ENCODE measurements around the gene MSANTD3. TPM values are rescaled to one million over a fixed set of nuclear protein-coding genes. Genes with fewer than 3 reads are reported as not detected.
A peak's percentile ranks its signal among the peaks of the same experiment; 100 is the strongest.

The MSANTD3 gene
- total and polyA plus RNA-seq, 2 experiments from 2014 or later: 19.7 to 34.5 TPM

DNA sequence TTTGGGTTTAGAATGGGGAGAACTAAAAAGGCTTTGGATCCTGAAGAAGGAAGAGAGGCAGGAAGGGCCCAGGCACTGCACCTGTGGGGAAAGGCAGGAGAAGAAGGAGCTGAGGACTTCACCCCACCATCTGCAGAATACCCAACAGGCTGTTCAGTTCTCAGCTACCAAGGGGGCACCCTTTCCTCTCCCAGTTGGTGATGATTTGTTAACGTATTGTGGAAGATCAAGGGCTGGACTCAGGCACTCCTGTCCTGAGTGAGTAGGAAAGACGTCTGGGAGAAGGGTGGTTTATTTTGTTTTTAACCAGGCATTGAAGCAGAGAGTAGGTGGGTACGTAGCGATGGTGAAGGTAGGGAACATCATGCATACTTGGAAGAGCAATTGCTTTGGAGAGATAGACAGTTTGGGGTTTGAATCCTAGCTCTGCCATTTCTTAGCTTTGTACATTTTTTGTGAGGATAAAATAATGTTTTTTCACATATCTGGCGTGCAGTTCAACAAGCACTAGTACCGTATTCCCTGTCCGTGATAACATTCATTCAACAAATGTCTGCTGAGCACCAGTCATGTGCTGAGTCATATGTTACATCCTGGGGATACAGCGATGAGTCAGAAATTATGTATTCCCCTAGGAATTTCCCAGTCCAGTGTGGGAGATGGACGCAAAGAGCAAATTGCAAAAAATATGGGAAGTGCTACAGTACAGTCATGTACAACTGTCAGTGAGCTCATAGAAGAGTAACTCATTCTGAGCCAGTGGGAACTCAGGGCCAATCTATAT is 2.1 kb downstream of the MSANTD3 start:
- no peak for TF ChIP-seq NANOG (IDR thresholded peaks at IDR 0.05; ENCODE audit: borderline replicate concordance)
- no peak for TF ChIP-seq EZH2 (IDR thresholded peaks at IDR 0.05; ENCODE audit: low read depth, unreplicated experiment)
- no peak for TF ChIP-seq POLR2AphosphoS5 (IDR thresholded peaks at IDR 0.05; ENCODE audit: low read depth)
- TF ChIP-seq, protein P1, sequence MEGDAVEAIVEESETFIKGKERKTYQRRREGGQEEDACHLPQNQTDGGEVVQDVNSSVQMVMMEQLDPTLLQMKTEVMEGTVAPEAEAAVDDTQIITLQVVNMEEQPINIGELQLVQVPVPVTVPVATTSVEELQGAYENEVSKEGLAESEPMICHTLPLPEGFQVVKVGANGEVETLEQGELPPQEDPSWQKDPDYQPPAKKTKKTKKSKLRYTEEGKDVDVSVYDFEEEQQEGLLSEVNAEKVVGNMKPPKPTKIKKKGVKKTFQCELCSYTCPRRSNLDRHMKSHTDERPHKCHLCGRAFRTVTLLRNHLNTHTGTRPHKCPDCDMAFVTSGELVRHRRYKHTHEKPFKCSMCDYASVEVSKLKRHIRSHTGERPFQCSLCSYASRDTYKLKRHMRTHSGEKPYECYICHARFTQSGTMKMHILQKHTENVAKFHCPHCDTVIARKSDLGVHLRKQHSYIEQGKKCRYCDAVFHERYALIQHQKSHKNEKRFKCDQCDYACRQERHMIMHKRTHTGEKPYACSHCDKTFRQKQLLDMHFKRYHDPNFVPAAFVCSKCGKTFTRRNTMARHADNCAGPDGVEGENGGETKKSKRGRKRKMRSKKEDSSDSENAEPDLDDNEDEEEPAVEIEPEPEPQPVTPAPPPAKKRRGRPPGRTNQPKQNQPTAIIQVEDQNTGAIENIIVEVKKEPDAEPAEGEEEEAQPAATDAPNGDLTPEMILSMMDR (conservative IDR thresholded peaks at IDR 0.05; ENCODE audit: low read depth in 2 of 2): no peak
- TF ChIP-seq EZH2phosphoT487 (IDR thresholded peaks at IDR 0.05; ENCODE audit: unreplicated experiment): no peak
- TF ChIP-seq, protein P2, sequence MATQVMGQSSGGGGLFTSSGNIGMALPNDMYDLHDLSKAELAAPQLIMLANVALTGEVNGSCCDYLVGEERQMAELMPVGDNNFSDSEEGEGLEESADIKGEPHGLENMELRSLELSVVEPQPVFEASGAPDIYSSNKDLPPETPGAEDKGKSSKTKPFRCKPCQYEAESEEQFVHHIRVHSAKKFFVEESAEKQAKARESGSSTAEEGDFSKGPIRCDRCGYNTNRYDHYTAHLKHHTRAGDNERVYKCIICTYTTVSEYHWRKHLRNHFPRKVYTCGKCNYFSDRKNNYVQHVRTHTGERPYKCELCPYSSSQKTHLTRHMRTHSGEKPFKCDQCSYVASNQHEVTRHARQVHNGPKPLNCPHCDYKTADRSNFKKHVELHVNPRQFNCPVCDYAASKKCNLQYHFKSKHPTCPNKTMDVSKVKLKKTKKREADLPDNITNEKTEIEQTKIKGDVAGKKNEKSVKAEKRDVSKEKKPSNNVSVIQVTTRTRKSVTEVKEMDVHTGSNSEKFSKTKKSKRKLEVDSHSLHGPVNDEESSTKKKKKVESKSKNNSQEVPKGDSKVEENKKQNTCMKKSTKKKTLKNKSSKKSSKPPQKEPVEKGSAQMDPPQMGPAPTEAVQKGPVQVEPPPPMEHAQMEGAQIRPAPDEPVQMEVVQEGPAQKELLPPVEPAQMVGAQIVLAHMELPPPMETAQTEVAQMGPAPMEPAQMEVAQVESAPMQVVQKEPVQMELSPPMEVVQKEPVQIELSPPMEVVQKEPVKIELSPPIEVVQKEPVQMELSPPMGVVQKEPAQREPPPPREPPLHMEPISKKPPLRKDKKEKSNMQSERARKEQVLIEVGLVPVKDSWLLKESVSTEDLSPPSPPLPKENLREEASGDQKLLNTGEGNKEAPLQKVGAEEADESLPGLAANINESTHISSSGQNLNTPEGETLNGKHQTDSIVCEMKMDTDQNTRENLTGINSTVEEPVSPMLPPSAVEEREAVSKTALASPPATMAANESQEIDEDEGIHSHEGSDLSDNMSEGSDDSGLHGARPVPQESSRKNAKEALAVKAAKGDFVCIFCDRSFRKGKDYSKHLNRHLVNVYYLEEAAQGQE (IDR thresholded peaks at IDR 0.05; ENCODE audit: unreplicated experiment): no peak
- TF ChIP-seq, protein P3, sequence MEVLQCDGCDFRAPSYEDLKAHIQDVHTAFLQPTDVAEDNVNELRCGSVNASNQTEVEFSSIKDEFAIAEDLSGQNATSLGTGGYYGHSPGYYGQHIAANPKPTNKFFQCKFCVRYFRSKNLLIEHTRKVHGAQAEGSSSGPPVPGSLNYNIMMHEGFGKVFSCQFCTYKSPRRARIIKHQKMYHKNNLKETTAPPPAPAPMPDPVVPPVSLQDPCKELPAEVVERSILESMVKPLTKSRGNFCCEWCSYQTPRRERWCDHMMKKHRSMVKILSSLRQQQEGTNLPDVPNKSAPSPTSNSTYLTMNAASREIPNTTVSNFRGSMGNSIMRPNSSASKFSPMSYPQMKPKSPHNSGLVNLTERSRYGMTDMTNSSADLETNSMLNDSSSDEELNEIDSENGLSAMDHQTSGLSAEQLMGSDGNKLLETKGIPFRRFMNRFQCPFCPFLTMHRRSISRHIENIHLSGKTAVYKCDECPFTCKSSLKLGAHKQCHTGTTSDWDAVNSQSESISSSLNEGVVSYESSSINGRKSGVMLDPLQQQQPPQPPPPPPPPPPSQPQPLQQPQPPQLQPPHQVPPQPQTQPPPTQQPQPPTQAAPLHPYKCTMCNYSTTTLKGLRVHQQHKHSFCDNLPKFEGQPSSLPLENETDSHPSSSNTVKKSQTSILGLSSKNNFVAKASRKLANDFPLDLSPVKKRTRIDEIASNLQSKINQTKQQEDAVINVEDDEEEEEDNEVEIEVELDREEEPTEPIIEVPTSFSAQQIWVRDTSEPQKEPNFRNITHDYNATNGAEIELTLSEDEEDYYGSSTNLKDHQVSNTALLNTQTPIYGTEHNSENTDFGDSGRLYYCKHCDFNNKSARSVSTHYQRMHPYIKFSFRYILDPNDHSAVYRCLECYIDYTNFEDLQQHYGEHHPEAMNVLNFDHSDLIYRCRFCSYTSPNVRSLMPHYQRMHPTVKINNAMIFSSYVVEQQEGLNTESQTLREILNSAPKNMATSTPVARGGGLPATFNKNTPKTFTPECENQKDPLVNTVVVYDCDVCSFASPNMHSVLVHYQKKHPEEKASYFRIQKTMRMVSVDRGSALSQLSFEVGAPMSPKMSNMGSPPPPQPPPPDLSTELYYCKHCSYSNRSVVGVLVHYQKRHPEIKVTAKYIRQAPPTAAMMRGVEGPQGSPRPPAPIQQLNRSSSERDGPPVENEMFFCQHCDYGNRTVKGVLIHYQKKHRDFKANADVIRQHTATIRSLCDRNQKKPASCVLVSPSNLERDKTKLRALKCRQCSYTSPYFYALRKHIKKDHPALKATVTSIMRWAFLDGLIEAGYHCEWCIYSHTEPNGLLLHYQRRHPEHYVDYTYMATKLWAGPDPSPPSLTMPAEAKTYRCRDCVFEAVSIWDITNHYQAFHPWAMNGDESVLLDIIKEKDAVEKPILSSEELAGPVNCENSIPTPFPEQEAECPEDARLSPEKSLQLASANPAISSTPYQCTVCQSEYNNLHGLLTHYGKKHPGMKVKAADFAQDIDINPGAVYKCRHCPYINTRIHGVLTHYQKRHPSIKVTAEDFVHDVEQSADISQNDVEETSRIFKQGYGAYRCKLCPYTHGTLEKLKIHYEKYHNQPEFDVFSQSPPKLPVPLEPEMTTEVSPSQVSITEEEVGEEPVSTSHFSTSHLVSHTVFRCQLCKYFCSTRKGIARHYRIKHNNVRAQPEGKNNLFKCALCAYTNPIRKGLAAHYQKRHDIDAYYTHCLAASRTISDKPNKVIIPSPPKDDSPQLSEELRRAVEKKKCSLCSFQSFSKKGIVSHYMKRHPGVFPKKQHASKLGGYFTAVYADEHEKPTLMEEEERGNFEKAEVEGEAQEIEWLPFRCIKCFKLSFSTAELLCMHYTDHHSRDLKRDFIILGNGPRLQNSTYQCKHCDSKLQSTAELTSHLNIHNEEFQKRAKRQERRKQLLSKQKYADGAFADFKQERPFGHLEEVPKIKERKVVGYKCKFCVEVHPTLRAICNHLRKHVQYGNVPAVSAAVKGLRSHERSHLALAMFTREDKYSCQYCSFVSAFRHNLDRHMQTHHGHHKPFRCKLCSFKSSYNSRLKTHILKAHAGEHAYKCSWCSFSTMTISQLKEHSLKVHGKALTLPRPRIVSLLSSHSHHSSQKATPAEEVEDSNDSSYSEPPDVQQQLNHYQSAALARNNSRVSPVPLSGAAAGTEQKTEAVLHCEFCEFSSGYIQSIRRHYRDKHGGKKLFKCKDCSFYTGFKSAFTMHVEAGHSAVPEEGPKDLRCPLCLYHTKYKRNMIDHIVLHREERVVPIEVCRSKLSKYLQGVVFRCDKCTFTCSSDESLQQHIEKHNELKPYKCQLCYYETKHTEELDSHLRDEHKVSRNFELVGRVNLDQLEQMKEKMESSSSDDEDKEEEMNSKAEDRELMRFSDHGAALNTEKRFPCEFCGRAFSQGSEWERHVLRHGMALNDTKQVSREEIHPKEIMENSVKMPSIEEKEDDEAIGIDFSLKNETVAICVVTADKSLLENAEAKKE (CRISPR knock-in tag; IDR thresholded peaks at IDR 0.05): no peak
- TF ChIP-seq JUNB (IDR thresholded peaks at IDR 0.05; ENCODE audit: unreplicated experiment): no peak
- no peak for TF ChIP-seq ZNF114 (CRISPR knock-in tag; IDR thresholded peaks at IDR 0.05)
- TF ChIP-seq ZNF331 (CRISPR knock-in tag; IDR thresholded peaks at IDR 0.05; ENCODE audit: low read depth): no peak
- TF ChIP-seq STAT1 (IDR thresholded peaks at IDR 0.05; ENCODE audit: unreplicated experiment): no peak
- TF ChIP-seq CREB1 (CRISPR knock-in tag; IDR thresholded peaks at IDR 0.05; ENCODE audit: low read depth): no peak
- TF ChIP-seq, protein P4, sequence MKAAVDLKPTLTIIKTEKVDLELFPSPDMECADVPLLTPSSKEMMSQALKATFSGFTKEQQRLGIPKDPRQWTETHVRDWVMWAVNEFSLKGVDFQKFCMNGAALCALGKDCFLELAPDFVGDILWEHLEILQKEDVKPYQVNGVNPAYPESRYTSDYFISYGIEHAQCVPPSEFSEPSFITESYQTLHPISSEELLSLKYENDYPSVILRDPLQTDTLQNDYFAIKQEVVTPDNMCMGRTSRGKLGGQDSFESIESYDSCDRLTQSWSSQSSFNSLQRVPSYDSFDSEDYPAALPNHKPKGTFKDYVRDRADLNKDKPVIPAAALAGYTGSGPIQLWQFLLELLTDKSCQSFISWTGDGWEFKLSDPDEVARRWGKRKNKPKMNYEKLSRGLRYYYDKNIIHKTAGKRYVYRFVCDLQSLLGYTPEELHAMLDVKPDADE (IDR thresholded peaks at IDR 0.05): no peak
- peaks cover 5% of the 10 kb centered on the region; the same call in 1 of the 2 replicates for H4K20me1 ChIP-seq (replicated peaks; ENCODE audit: insufficient read depth)
- H3K9me3 Mint-ChIP-seq: no peaks in the 10 kb centered on the region
- no peaks in the 10 kb centered on the region for H3K27me3 ChIP-seq (ENCODE audit: insufficient read depth)
- H3K4me3 ChIP-seq: peak overlapping the region; percentile 91; the same call in 1 of the 2 replicates
- H3K36me3 Mint-ChIP-seq (ENCODE audit: low read depth): peaks cover 12% of the 10 kb centered on the region; the same call in 2 of the 3 replicates
- peaks cover 7% of the 10 kb centered on the region for H3K27me3 Mint-ChIP-seq (ENCODE audit: insufficient read depth, low read depth, poor library complexity)
- H3K36me3 ChIP-seq (ENCODE audit: insufficient read depth): no peaks in the 10 kb centered on the region
- H3K4me1 Mint-ChIP-seq: peaks cover 33% of the 10 kb centered on the region
- no peaks in the 10 kb centered on the region for H3K9me2 ChIP-seq (ENCODE audit: insufficient read depth)
- DNase-seq (ENCODE audit: low spot score) (no peak), ATAC-seq (no peak)
- H3K4me1 ChIP-seq (ENCODE audit: insufficient read depth): peaks cover 18% of the 10 kb centered on the region
- no peak overlapping the region for H3K27ac Mint-ChIP-seq
- peak overlapping the region; percentile 93 for H3K4me2 ChIP-seq
- H3K27ac ChIP-seq (ENCODE audit: low read depth): no peak overlapping the region
- peak overlapping the region; percentile 87; the same call in 1 of the 3 replicates for H3K4me3 Mint-ChIP-seq
- H3K79me2 ChIP-seq (replicated peaks; ENCODE audit: insufficient read depth): peaks cover 64% of the 10 kb centered on the region
- H2AFZ ChIP-seq: no peak overlapping the region
- peaks cover 4% of the 10 kb centered on the region; the same call in 1 of the 2 replicates for H3F3A ChIP-seq (replicated peaks; ENCODE audit: low read depth)

All from GM23338 (cell line).